Smooth muscle cell of the brain vasculature (primary cell): ENCODE data around the gene AOAH.

Experiments
- DNase-seq: peaks from one replicate; pipeline ENCODE4 v3.0.0-alpha.2; 2012; ENCODE audit warnings: low read depth, low spot score

The AOAH gene

DNA sequence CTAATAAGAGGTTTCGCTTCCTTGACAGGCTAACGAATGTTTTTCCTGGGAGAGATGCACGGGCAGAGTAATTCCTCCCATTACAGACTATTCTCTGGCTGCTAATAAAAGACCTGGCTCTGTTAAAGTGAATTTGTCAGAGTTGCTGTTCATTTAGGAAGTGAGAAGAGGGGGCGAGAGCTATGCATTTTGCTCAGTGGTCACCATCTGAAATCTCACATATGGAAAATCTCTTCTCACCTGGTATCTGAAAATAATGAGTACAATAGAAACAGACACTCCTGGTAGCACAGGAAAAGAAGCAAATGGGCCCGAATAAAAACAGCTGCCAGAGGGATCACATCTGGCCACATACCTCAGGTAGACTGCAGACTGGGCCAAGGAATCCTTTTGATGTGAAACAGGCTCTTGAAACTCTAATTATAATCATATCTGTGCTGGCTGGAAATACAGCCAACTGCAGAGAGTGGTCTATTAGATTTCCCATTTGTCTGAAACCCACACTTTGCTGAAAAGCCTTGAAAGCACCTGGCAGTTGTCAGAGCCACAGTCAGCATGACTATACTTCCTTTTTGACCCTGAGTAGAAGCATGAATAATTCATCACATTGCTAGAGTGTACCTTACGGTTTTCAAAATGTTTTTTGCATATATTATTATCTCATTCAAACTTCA lies 33.6 kb downstream of the AOAH start:
- no peak for DNase-seq

DNA sequence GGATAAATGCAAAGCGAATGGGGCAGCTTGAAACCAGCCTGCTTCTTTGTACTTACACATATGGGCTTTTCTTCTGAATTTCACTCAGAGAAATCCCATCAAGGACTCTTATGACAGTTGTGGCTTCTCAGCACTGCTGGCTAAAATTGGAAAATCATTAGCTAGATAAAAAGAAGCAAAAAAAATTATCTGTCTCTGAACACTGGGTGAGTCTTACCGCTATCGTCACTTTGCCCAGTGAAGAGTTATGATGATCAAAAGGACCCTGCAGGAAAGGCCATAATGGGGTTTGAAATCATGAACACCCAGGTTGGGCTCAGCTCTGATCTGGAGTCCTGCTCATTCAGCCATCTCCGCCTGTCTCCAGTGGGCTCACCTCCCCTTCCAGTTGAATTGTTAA lies 34.3 kb downstream of the AOAH start:
- DNase-seq = no peak

DNA sequence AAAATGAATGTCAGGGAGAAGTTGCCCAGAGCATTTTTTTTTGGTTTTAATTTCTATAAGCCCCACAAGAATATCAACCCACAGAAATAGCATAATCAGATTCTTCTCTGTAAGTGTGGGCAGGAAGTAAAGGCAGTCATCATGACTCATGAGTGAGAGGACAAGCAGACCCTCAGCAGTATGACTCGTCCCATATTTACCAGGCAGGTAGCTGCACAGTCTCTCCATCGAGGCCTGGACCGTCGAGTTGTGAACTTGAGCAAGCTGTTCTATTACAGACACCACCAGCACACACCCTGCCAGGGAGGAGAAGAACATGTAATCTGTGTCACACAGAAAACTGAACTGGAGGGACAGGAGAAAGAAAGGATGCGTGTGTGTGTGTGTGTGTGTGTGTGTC lies 37.8 kb downstream of the AOAH start:
- DNase-seq = no peak

DNA sequence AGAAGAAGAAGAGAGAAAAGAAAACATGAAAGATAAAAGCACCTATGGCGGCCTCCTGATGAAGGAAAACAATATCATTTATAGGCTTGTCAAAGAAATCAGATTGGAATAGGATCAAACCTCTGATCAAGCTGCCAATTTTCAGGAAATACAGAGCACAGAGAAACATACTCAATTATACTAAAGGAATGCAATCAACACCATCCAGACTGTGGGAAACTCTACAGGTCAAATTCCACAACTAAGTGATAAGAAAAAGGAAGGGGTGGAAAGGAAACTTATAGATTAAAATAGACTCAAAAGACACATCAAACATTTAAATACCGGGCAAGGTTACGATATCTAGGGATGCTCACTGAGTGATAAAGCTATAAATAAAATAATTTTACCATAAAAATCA lies 39.3 kb downstream of the AOAH start:
- no peak for DNase-seq

GRCh38 chr7:36683695-36684357 lies 40.5 kb downstream of the AOAH start:
- DNase-seq = no peak

DNA sequence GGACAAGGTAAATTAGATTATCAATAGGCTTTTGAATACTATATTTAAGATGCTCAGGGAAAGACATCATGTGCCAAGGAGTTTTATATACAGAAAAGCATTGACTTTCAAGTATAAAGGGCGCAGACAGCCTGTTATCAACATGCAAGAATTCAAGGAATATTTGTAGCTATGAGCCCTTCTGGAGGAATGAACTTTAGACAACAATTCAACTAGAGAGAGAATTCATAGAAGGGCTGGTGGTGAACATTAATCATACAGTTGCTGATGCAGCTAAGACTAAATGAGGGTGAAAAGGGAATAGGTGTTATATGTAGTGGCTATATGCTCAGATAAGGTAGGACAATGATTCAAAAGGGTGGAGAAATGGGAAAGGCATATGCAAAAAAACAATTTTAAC lies 41.2 kb downstream of the AOAH start:
- DNase-seq = no peak

DNA sequence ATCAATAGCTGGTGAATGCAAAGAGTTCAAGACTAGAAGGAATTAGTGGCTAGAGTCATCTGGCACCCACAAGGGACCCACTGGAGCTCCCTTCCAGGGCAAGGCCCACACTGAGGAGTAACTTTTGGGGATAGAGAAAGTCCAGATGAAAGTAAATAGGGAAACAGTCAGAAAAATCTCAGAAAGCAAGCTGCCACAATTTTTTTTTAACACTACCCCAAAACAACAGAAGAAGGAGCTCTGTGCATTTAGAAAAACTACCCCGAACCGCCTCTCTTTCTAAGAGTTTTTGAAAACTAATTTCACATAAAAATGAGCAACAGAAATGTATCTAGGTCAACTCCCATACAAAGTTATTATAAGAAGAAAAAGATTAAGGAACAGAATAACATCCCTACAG lies 42.2 kb downstream of the AOAH start:
- DNase-seq = no peak

GRCh38 chr7:36677769-36678437 lies 46.4 kb downstream of the AOAH start:
- no peak for DNase-seq

- no peak for DNase-seq
Measured at GRCh38 chr7:36673703-36674102, 50.6 kb downstream of the AOAH start.

DNA sequence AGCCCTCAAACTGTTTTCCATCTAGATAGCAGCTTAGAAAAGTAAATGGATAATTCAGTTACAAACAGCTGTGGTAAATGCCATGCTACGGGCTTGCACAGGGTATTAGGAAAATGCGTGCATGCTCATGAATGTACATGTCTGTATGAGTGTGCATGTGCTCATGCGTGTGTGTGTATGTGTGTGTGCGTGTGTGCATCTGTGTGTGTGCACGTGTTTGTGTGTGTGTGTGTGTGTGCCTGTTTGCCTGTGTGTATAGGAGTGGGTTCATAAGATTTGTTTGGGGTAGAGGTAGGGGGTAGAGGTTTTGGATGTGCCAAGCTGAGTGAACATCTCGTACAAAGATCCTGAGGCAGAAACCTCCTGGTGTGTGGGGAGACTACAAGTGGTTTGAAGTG lies 52.9 kb downstream of the AOAH start:
- no peak for DNase-seq

DNA sequence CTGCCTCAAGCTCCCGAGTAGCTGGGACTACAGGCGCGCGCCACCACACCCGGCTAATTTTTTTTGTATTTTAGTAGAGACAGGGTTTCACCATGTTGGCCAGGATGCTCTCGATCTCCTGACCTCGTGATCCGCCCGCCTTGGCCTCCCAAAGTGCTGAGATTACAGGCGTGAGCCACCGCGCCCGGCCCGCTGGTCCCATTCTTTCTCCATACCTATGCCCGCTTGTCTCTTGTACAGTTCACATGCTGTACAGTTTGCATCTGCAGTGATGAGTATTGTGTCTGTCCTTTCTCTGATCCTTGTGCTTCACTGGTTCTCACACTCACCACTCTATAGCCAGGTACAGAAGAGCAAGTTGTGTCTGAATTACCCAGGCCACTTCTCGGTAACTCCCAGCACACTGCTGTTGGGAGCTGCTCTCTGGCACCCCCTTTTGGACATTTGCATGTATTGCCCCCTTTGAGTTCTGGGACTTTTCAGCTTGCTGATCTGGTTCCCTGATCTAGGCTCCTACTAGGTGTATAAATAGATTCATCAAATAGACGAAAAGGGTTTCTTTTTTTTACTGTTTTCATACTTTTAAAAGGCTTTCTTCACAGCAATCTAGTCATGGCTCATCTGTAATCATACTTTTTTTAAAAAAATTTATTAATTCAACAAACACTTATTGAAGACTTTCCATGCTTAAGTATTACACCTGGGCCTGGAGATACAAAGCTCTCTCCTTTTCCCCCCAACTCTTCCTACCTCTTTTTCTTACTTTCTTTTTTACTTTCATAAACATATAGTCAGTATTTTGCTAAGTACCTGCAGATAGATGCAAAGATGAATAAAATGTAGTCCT lies 53.5 kb downstream of the AOAH start:
- DNase-seq = peak; percentile 56

DNA sequence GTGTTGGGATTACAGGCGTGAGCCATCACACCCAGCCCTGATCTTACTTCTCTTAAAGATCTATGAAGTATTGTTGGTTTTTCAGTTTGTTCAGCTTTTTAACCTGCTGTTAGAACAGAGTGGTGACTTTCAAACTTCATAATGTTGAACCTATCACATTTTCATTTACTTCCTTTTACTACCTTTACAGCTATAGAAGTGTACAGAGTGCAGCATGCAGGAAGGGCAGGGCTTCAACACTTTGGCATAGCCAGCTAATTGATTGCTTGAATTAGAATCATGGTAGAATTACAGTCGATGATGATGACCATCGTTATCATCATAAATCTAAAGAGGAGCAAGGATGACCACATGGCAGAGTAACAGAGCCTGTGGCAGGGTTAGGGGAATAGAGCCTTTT lies 55.5 kb downstream of the AOAH start:
- no peak for DNase-seq

DNA sequence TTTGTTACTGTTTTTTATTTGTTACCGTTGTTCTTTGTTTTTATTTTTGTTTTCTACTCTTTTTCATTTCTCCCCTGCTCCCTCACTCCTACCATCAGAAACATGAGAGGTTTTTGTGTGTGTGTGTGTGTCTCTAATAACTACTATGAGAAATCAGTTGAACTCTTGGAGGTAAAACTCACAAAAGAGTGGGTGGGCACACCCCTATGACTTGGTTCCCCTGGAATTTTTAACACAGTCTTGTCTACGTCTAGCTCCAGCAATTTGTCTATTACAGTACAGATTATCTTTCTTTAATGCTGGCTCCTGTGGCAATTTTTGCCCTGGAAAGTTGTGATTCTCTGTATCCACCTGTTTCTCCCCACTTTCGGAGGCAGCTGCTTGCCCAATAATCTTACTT lies 56.2 kb downstream of the AOAH start:
- no peak for DNase-seq

GRCh38 chr7:36667007-36667745 lies 57.1 kb downstream of the AOAH start:
- DNase-seq = no peak

DNA sequence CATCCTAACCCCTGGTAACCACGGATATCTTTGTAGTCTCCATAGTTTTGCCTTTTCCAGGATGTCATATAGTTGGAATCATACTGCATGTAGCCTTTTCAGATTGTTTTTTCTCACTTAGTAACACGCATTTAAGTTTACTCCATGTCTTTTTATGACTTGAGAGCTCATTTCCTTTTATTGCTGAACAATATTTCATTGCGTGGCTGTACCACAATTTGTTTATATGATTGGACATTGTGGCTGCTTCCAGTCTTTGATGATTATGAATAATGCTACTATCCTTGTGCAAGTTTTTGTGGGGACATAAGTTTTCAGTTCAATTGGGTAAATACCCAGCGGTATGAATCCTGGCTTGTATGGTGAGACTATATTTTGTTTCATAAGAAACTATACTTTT lies 60.8 kb downstream of the AOAH start:
- no peak for DNase-seq

DNA sequence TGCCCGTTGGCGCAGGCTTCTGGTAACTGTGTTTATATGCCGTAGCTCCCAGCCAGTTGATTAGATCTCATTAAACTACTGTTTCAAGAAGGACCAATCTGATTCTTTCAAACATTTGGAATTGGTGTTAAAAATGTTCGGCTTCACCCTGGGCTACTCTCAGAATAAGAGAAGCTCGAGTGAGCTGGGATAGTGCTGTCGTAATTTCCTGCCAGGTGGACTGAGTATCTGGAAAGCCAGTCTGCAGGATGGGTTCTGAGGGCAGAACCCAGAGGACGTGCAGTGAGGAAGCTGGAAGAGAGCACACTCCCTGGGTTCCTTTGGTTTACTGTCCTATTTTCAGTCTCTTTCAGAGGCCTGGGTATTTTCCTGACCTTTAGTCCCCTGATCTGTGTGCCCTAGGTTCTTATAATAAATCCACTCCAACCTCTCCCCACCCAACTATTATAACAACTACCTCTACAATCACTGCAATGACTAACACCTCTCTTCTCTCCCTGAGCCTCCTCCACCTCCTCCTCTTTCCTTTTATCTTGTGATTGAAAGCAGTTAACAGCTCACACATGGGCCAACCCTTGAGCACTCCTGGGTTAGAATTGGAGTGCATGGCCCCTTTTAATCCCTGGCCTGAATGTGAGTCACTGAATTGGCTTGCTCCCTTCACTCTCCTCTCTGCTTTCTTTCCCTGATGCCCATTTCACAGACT lies 63.0 kb downstream of the AOAH start:
- DNase-seq = no peak

DNA sequence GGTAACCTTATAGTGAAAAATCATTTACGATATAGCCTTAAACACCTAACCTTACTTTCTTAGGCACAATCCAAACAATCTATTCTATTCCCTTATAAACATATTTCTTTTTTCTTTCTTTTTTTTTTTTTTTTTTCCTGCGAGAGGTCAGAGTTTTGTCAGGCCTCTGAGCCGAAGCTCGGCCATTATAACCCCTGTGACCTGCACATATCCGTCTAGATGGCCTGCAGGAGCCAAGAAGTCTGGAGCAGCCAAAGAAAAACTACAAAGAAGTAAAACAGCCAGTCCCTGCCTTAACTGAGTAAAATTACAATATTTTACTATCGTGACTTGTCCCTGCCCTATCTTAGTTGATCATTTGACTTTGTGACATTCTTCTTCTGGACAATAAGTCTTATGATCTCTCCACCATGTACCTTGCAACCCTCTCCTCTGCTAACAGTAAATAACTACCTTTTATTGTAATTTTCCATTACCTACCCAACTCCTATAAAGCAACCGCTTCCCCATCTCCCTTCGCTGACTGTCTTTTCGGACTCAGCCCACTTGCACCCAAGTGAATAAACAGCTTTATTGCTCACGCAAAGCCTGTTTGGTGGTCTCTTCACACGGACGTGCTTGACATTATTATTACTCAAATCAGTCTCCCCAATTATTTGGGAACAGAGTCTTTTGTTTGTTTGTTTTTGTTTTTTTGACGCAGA lies 64.5 kb downstream of the AOAH start:
- no peak for DNase-seq

DNA sequence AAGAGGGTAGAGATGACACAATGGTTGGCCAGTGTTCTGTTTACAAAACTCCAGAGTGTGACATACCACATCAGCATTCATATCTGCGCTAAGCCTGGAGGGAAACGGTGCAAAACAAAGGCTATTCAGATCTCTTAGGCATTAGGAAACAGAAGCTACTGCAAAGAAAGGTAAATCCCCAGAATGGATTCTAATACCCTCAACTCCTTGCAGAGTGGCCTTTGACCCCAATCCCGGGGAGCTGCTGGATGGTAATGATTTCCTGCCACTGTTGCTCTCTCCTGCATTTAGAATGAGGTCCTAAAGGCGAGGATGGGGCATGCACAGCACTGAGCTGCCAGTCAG lies 65.2 kb downstream of the AOAH start:
- DNase-seq = no peak

DNA sequence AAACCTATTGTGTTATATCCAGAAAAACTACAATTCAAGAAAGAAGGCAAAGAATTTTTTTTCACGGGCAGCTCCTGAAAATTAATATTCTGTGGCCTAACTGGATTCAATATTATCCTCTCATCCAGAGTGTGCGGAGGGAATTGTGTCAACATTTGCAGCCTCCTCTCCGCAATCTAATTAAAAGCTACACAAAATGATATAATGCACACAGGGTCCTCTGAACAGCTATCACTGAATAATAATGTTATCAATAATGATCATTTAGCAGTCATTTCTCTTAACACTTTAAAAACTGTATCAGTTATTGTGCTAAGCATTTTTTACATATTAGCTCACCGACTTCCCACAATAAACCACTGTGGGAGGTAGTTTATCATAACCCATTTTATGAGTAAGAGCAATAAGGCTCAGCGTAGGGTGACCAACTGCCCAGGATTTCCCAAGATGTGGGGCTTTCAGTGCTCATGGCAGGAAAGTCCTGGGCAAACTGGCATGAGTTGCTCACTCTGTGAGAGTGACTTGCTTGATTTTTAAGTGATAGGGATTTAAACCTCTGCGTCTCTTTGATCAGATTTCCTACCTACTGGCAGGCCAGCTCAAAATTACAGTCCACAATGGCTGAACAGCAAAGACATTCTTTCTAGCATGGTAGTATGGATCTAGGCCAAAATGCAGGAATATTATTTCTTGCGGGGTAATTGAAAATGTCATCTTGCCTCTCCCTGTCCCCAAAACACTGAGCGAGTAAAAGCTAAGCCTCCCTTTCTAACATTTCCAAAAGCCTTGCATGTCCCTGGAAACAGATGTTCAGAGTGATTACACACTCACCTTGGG lies 65.7 kb downstream of the AOAH start:
- DNase-seq = peak; percentile 37
